GM21528 (cell line): ENCODE measurements around the gene ZSCAN12.
"Not testable (repeated sequence)": the region's sequence is repeated elsewhere in the genome, so short reads cannot be mapped to it uniquely, and the experiment has no call there.

Source experiments
- ATAC-seq: cut with Tn5 transposase; IDR thresholded peaks from one replicate; pipeline ENCODE4 v1.9.1; 2021; ENCODE audit warnings: mild to moderate bottlenecking, moderate library complexity; ENCODE audit not compliant: unreplicated experiment, low FRiP score

ZSCAN12 gene

DNA sequence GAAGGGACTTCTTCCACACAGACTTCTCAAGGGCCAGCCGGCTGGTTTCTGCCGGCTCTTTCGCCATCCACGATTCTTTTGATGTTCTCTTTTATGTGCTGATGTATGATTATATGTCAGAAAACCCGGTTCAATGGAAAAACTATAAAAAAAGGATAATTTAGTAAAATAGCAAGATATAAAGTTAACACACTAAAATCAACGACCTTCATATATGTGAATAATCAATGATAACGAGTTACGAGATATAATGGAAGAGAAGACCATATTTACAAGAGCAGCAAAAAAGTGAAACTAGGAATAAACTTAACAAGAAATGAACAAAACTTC lies 540 bp upstream of the ZSCAN12 start:
- ATAC-seq: no peak

GRCh38 chr6:28395918-28396317 lies 3.6 kb downstream of the ZSCAN12 start:
- no peak for ATAC-seq

DNA sequence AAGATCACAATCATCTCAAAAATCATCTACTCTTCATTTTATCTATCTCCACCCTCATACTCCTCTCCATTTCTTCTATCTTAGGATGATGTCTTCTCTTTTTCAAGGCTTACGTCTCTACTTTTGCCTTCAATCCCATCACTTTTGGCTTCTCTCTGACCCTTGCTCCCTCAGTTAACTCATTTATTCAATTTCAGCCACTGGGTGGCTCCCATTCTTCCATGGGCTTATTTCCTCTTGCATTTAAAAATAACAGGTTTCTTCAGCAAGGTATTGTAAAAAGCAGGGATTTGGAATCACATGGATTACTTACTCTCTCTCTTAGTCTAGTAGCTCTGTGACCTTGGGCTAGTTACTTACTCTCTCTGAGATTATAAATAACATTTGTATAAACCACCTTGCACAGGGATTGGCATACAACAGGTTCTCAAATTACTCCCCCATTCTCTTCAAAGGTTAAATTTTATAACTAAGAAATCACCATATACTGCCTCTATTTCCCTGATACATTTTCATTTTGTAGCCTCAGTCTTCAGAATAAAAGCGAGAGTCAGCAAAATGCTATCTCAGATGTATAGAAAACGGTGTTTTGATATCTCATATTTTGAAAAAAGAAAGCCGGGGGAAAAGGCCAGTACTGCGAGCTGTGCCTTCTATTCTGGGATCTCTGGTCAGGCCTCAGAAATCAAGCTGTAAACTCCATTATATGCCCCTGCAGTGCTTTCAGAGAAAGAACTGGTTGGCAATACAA lies 5.5 kb downstream of the ZSCAN12 start:
- ATAC-seq: no peak

- ATAC-seq: no peak
Observed at GRCh38 chr6:28390688-28391087, 8.9 kb downstream of the ZSCAN12 start.

DNA sequence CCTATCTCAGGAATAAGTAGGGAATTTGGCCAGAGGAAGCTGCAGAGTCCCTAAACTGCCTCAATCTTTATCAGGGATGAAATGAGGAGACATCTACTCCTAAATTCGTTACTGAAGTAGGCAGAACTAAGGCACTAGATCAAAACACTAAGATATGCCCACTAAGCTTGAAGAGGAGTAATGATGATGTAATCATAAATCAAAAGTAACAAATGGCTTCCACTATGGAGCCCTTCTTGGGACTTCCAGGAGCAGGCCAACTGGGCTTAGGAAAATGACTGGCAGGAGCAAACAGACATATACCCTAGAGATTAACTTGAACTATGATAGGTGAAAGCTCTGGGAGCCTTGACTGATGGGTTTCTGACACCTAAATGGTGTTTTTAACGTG lies 15.4 kb downstream of the ZSCAN12 start:
- no peak for ATAC-seq

GRCh38 chr6:28383235-28384142 lies 16.1 kb downstream of the ZSCAN12 start:
- ATAC-seq: peak; percentile 93

DNA sequence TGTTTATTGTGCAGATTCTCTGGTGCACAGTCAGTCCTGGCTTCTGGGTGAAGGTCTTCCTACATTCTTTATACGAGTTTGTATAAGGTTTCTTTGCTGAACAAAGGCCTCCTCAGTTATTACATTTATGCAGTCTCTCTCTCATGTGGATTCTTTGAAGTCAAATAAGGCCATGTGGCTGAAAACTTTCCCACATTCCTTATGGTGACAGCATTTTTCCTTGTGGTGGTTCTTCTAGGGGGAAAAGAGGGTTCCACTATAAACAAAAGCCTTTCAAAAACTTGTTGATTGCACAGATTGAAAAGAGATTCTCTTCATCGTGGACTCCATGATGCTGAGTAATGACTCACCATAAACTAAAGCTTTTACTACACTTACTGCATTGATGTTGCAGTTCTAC lies 19.2 kb downstream of the ZSCAN12 start:
- no peak for ATAC-seq

- no peak for ATAC-seq
Observed at GRCh38 chr6:28378644-28379043, 20.9 kb downstream of the ZSCAN12 start.

DNA sequence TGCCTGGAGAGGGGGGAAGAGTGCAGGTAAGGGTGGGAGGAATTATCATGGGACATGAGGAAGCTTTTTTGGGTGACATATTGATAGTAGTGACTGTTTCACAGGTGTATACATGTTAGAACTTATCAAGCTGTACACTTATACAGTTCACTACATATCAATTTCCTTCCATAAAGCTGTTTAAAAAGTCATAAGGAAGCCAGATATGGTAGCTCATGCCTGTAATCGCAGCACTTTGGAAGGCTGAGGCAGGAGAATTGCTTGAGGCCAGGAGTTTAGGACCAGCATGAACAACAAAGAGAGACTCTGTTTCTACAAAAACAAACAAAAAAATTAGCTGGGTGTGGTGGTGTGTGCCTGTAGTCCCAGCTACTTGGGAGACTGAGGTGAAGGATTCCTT lies 21.7 kb downstream of the ZSCAN12 start:
- ATAC-seq: no peak

DNA sequence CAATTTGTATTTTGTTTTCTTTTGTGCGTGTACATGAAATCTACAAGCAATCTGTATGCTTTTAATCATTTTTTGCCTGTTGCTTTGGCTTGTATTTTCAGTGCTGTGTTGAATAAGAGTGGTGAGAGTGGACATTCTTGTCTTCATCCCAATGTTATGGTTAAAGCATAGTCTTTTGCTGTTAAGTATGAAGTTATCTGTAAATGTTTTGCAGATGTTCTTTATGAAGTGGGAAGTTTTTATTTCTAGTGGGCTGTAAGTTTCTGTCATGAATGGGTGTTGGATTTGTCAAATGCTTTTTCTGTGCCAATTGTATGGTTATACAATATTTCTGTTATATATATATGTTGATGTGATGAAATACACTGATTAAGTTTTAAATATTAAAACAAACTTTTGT lies 25.6 kb downstream of the ZSCAN12 start:
- ATAC-seq: no peak

- peak; percentile 63 for ATAC-seq
Observed at GRCh38 chr6:28371706-28372451, 27.7 kb downstream of the ZSCAN12 start.

DNA sequence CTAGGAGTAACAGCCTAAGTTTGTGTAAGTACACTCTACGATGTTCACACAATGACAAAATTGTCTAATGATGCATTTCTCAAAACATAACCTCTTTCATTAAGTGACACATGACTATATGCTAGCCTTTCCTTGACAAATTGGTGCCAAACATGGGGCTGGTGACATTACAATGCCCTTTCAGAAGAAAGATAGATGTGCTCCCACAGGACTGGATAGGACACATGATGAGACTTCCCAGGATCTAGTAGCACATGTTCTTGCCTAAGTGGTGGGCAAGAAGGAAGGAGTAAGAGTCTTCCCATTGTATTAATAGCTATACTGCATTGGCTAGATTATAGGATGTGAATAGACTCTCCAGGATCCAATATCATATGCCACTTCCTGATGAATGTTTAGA lies 28.3 kb downstream of the ZSCAN12 start:
- no peak for ATAC-seq

GRCh38 chr6:28370440-28370839 lies 29.1 kb downstream of the ZSCAN12 start:
- no peak for ATAC-seq

- ATAC-seq: no peak
Observed at GRCh38 chr6:28369463-28369862, 30.1 kb downstream of the ZSCAN12 start.

DNA sequence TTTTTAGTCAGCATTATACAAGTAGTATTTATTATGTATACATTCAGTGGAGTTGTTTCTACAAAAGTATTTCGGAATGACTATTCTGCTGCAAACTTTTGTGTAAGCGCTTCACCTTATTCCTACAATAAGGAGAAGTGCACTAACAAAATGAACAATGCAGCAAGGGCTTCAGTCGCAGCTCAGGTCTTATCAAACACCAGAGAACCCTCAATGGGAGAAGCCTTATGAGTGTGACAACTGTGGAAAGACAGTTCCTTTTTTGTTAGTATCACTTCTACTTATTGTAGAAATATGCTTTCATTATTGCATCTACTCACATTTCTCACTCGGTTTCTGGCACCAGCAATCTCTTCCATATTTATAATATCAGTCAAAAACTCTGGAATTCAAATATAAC lies 31.0 kb downstream of the ZSCAN12 start:
- ATAC-seq: no peak

DNA sequence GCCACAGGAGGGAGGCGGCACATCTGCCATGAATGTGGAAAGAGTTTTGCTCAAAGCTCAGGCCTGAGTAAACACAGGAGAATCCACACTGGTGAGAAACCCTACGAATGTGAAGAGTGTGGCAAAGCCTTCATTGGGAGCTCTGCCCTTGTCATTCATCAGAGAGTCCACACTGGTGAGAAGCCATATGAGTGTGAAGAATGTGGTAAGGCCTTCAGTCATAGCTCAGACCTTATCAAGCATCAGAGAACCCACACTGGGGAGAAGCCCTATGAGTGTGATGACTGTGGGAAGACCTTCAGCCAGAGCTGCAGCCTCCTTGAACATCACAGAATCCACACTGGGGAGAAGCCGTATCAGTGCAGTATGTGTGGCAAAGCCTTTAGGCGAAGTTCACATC lies 34.0 kb downstream of the ZSCAN12 start:
- ATAC-seq: not testable (repeated sequence)

- no peak for ATAC-seq
Observed at GRCh38 chr6:28360961-28361360, 38.6 kb downstream of the ZSCAN12 start.

GRCh38 chr6:28359562-28359961 lies 40.0 kb downstream of the ZSCAN12 start:
- not testable (repeated sequence) for ATAC-seq

GRCh38 chr6:28357036-28357435 lies 42.5 kb downstream of the ZSCAN12 start:
- no peak for ATAC-seq

DNA sequence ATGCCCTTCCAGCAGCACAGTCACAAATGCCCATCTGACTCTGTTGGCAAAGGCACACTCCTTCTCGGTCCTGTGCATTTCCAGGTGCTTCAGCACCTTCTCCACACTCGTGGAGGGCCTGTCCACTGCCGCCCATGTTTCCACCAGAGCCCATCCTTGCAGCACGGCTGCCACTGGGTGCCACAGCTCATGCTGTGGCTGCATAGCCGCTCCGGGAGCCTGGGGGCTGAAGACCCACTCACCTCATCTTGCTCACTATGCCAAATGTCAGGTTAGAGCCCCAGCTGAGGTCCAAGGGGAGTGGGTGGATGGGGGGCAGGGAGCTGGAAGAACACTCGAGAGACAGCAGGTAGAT lies 42.9 kb downstream of the ZSCAN12 start:
- ATAC-seq: no peak
